Gastrocnemius medialis (tissue), 4 donors: ENCODE data around the gene OLFML3. TPM values are rescaled to one million over a fixed set of nuclear protein-coding genes. Genes with fewer than 3 reads are reported as not detected.

Source experiments
- ATAC-seq, 2 donors: fragments of 150-250 bp; one replicate each; pipeline ENCODE4 v1.9.1; 2016
- DNase-seq, 2 donors: peaks; one replicate each; pipeline ENCODE4 v3.0.0-alpha.2; 2019
- H3K27ac ChIP-seq, 4 donors: fragments of 200-600 bp; sonication (generic); 1 replicate in 1 of 4; 2 replicates in 3 of 4; pipeline ENCODE4 v1.5.1; 2016 to 2018; ENCODE audit warnings: mild to moderate bottlenecking in 2 of 4, moderate library complexity in 1 of 4
- H3K27me3 ChIP-seq, 3 donors: fragments of 200-600 bp; sonication (generic) in 2 of 3; 1 replicate in 1 of 3; 2 replicates in 2 of 3; pipeline versions ENCODE4 v1.5.1 to v1.6.0; 2016 to 2019; ENCODE audit warnings: mild to moderate bottlenecking in 1 of 3, moderate library complexity in 1 of 3
- H3K36me3 ChIP-seq, 2 donors: fragments of 200-600 bp; sonication (generic) in 1 of 2; one replicate each; pipeline ENCODE4 v1.5.1; 2017 to 2018
- H3K4me1 ChIP-seq, 2 donors: fragments of 200-600 bp; sonication (generic) in 1 of 2; one replicate each; pipeline ENCODE4 v1.5.1; 2016 to 2017; ENCODE audit warnings: mild to moderate bottlenecking in 2 of 2
- H3K4me3 ChIP-seq, 4 donors: fragments of 200-600 bp; sonication (generic) in 3 of 4; 1 replicate in 1 of 4; 2 replicates in 3 of 4; pipeline ENCODE4 v1.5.1; 2016 to 2019; ENCODE audit warnings: mild to moderate bottlenecking in 2 of 4
- H3K9me3 ChIP-seq, 3 donors: fragments of 200-600 bp; sonication (generic) in 2 of 3; 1 replicate in 1 of 3; 2 replicates in 2 of 3; pipeline ENCODE4 v1.5.1; 2016 to 2019
- POLR2A ChIP-seq, 2 donors: fragments of 450-650 bp; IDR thresholded peaks; one replicate each; pipeline ENCODE4 v1.6.1; 2017; ENCODE audit warnings: antibody characterized with exemption in 2 of 2, mild to moderate bottlenecking in 2 of 2, moderate library complexity in 2 of 2
- in situ Hi-C, 4 donors: fragments of 200-750 bp; cut with MboI; loops; one replicate each; pipeline versions ENCODE4 v1.15.0 to v1.8.0; 2017; ENCODE audit warnings: low sequenced_read_pairs in 4 of 4
- intact Hi-C: fragments of 100-400 bp; cut with DNase I; formaldehyde crosslinking; loops from one replicate; pipeline ENCODE4 v1.15.1; 2023; ENCODE audit warnings: low total_unique reads
- total RNA-seq, 4 donors: library from RNA; depleted of rRNA; stranded (reverse); fragments of >200 nt; gene quantifications; one replicate each; pipeline versions ENCODE4 v1.1.0 to v1.2.3, GENCODE V29; 2016
- TF ChIP-seq, protein P1 (sequence below), 5 experiments: fragments of 450-650 bp in 3 of 5; fragments of 200-600 bp in 2 of 5; sonication (generic) in 2 of 5; IDR thresholded peaks in 4 of 5; conservative IDR thresholded peaks in 1 of 5; 1 replicate in 4 of 5; 2 replicates in 1 of 5; pipeline ENCODE4 v1.5.1; 2016 to 2019; ENCODE audit warnings: antibody characterized with exemption in 5 of 5, mild to moderate bottlenecking in 3 of 5, moderate library complexity in 3 of 5

Gene OLFML3
- total RNA-seq, 4 donors from 2014 or later: 5.9 to 17.1 (median 14.0) TPM

DNA sequence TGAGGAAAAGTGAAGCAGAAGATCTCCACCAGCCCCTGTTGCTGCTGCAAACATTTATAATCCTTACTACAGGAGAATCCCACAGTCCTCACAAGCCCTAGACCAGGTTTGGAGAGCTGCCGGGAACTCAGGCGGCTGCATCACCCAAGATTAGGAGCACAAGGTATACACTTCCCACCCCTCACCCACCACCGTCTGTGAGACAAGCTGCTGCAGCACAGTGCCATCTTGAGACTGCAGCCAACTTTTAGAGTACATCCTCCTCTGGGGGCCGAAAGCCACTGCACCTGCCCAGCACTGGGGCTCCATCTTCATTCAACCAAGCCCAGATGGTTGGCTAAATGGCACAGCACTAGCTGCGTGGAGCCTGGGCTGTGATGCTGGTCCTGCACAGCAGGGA is 13.8 kb downstream of the OLFML3 start:
- ATAC-seq (no peak), DNase-seq (no peak)
- in situ Hi-C loops: loop anchor here in 1 of 4 donors (25.0 kb wide), 1 partner anchor 94 kb away; no protein-coding TSS in a partner anchor
- intact Hi-C loops: no loop called here
- TF ChIP-seq POLR2A (IDR thresholded peaks at IDR 0.05): no peak
- TF ChIP-seq, protein P1, sequence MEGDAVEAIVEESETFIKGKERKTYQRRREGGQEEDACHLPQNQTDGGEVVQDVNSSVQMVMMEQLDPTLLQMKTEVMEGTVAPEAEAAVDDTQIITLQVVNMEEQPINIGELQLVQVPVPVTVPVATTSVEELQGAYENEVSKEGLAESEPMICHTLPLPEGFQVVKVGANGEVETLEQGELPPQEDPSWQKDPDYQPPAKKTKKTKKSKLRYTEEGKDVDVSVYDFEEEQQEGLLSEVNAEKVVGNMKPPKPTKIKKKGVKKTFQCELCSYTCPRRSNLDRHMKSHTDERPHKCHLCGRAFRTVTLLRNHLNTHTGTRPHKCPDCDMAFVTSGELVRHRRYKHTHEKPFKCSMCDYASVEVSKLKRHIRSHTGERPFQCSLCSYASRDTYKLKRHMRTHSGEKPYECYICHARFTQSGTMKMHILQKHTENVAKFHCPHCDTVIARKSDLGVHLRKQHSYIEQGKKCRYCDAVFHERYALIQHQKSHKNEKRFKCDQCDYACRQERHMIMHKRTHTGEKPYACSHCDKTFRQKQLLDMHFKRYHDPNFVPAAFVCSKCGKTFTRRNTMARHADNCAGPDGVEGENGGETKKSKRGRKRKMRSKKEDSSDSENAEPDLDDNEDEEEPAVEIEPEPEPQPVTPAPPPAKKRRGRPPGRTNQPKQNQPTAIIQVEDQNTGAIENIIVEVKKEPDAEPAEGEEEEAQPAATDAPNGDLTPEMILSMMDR (IDR thresholded peaks at IDR 0.05 in 4 of 5, conservative IDR thresholded peaks at IDR 0.05 in 1 of 5): no peak
- Histone ChIP-seq H3K4me1 (peaks cover 3 to 12% of the 10 kb centered on the region in 2 donors), H3K36me3 (no peaks in the 10 kb centered on the region), H3K27me3 (no peaks in the 10 kb centered on the region), H3K4me3 (no peak overlapping the region), H3K9me3 (no peaks in the 10 kb centered on the region), H3K27ac (peak overlapping the region in 1 of 4 donors; percentile 85)

DNA sequence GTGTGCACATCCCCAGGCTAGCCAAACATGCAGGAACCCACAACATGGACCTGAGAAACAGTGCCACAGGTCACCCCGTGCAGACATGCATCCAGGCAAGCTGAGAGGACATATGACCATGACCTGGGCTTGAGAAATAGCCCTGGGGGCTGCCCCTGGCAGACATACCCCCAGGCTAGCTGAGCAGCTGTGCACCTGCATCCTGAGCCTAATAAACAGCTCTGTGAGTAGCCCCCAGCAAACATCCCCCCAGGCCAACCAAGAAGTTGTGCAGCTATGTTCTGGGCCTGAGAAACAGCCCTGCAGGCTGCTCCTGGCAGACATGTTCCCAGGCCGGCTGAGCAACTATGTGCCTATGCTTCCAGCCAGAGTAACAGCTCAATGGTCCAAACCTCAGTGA is 14.5 kb downstream of the OLFML3 start:
- no peaks in the 10 kb centered on the region for H3K27me3 ChIP-seq
- H3K27ac ChIP-seq: no peak overlapping the region
- peaks cover 3 to 12% of the 10 kb centered on the region in 2 donors for H3K4me1 ChIP-seq
- ATAC-seq (no peak), DNase-seq (no peak)
- H3K9me3 ChIP-seq: no peaks in the 10 kb centered on the region
- TF ChIP-seq POLR2A (IDR thresholded peaks at IDR 0.05): no peak
- TF ChIP-seq, protein P1 (IDR thresholded peaks at IDR 0.05 in 4 of 5, conservative IDR thresholded peaks at IDR 0.05 in 1 of 5): no peak
- no peak overlapping the region for H3K4me3 ChIP-seq
- intact Hi-C loops: no loop called here
- H3K36me3 ChIP-seq: no peaks in the 10 kb centered on the region
- in situ Hi-C loops: loop anchor here in 1 of 4 donors (25.0 kb wide), 1 partner anchor 94 kb away; no protein-coding TSS in a partner anchor

DNA sequence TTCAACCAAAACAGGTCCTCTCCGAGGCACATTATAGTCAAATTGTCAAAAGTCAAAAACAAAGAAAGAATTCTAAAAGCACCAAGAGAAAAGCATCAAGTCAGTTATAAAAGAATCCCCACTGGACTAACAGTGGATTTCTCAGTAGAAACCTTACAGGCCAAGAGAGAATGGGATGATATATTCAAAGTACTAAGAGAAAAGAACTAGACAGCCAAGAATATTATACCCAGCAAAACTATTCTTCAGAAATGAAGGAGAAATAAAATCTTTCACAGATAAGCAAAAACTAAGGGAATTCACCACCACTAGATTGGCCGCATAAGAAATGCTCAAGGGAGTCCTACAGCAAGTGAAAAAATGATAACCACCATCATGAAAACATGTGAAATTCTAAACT is 16.1 kb downstream of the OLFML3 start:
- Histone ChIP-seq H3K4me3 (no peak overlapping the region), H3K27ac (no peak overlapping the region), H3K4me1 (peaks cover 3 to 12% of the 10 kb centered on the region in 2 donors), H3K9me3 (no peaks in the 10 kb centered on the region), H3K36me3 (no peaks in the 10 kb centered on the region), H3K27me3 (no peaks in the 10 kb centered on the region)
- TF ChIP-seq POLR2A (IDR thresholded peaks at IDR 0.05): no peak
- TF ChIP-seq, protein P1 (IDR thresholded peaks at IDR 0.05 in 4 of 5, conservative IDR thresholded peaks at IDR 0.05 in 1 of 5): no peak
- in situ Hi-C loops: loop anchor here in 1 of 4 donors (25.0 kb wide), 1 partner anchor 92 kb away; no protein-coding TSS in a partner anchor
- intact Hi-C loops: no loop called here
- ATAC-seq (no peak), DNase-seq (no peak)

DNA sequence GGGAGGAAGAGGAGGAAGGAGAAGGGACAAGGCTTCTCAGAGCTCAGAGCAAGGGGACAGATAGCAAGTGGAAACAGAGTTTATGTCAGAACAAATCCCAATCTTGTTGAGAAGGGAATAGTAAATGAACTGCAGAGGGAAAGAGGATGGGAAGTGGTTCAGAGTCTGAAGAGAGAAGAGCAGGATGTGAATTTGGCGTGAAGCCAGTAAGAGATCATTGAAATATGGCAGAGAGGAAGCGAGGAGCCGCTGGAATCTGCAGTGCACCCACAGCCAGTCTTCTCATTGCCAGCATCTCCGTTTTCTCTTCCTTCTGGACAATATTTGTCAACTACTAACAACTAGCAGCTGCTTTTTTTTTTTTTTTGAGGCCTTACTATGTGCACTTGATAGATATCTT is 19.1 kb downstream of the OLFML3 start:
- Histone ChIP-seq H3K36me3 (no peaks in the 10 kb centered on the region), H3K4me3 (no peak overlapping the region), H3K4me1 (no peaks in the 10 kb centered on the region), H3K27ac (no peak overlapping the region), H3K27me3 (no peaks in the 10 kb centered on the region), H3K9me3 (no peaks in the 10 kb centered on the region)
- intact Hi-C loops (no loop called here), in situ Hi-C loops (loop anchor here in 1 of 4 donors (25.0 kb wide), 1 partner anchor 89 kb away; no protein-coding TSS in a partner anchor)
- DNase-seq: no peak
- ATAC-seq: no peak
- TF ChIP-seq, protein P1 (IDR thresholded peaks at IDR 0.05 in 4 of 5, conservative IDR thresholded peaks at IDR 0.05 in 1 of 5): no peak
- TF ChIP-seq POLR2A (IDR thresholded peaks at IDR 0.05): no peak

DNA sequence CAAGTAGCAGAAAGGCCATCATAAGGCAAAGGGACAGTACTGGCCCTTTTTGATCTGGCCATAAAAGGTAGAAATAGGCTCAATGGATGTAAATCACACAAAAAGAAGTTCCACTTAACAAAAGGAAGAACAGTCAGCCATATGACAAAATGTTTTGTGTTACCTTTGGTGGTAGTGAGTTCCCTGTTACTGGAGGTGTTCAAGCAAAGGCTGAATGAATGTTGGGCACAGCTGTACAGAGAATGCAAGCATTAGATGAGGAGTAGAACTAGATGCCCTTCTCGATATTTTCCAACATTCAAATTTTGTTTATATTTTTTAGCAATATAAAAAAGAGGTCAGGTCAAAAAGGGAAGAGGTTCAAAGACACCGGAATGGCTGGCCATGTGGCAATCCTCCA is 20.0 kb downstream of the OLFML3 start:
- ATAC-seq: no peak
- no peak overlapping the region for H3K4me3 ChIP-seq
- H3K27me3 ChIP-seq: no peaks in the 10 kb centered on the region
- DNase-seq: no peak
- in situ Hi-C loops: loop anchor here in 1 of 4 donors (25.0 kb wide), 1 partner anchor 88 kb away; no protein-coding TSS in a partner anchor
- no peaks in the 10 kb centered on the region for H3K4me1 ChIP-seq
- H3K36me3 ChIP-seq: no peaks in the 10 kb centered on the region
- no peak for TF ChIP-seq POLR2A (IDR thresholded peaks at IDR 0.05)
- intact Hi-C loops: no loop called here
- no peaks in the 10 kb centered on the region for H3K9me3 ChIP-seq
- no peak overlapping the region for H3K27ac ChIP-seq
